GM18519 (cell line): ENCODE results near the gene KCNJ5.
A peak's percentile ranks its signal among the peaks of the same experiment; 100 is the strongest.

Experiments
- ATAC-seq: cut with Tn5 transposase; IDR thresholded peaks from one replicate; pipeline ENCODE4 v1.9.1; 2021; ENCODE audit warnings: mild to moderate bottlenecking, moderate library complexity; ENCODE audit not compliant: unreplicated experiment, low FRiP score

KCNJ5 gene

GRCh38 chr11:128946648-128947047, 55.5 kb downstream of the KCNJ5 start:
- ATAC-seq, result no peak

- ATAC-seq, result no peak
Observed at GRCh38 chr11:128947773-128948172, 56.6 kb downstream of the KCNJ5 start.

DNA sequence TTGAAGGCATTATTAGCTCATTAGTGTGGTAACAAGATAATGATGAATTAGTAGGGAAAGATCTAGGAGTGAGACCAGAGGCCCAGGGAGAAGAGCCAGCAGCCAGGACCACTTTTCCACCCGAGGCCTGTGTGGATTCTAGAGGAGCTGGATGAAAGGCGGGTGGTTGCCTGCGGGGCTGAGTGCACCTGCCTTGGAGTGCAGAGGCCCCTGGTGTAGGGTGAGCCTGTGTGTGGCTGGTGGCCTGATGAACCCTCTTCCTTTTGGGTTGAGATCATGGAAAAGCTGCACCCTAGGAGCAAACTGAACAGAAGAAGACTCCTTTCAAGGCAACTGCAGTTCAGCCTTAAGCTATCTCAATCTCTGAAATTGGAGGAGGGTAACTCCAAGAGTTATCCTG, 57.4 kb downstream of the KCNJ5 start:
- no peak for ATAC-seq

- ATAC-seq, result no peak
Observed at GRCh38 chr11:128949791-128950454, 58.8 kb downstream of the KCNJ5 start.

DNA sequence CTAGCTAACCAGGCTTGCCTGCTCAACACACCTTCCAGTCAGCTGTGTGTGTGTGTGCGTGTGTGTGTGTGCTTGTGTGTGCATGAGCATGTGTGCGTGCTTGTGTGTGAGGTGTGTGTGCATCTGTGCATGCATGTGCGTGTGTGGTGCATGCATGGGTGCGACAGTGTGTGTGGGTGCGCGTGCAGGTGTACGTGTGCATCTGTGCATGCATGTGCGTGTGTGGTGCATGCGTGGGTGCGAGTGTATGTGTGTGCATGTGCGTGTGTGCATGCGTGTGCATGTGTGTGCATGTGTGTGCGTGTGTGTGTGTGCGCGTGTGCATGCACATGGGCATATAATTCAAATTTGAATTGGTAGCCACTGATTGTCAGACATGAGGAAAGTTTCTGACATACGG, 62.0 kb downstream of the KCNJ5 start:
- ATAC-seq, result no peak

GRCh38 chr11:128955636-128956035, 64.5 kb downstream of the KCNJ5 start:
- no peak for ATAC-seq

DNA sequence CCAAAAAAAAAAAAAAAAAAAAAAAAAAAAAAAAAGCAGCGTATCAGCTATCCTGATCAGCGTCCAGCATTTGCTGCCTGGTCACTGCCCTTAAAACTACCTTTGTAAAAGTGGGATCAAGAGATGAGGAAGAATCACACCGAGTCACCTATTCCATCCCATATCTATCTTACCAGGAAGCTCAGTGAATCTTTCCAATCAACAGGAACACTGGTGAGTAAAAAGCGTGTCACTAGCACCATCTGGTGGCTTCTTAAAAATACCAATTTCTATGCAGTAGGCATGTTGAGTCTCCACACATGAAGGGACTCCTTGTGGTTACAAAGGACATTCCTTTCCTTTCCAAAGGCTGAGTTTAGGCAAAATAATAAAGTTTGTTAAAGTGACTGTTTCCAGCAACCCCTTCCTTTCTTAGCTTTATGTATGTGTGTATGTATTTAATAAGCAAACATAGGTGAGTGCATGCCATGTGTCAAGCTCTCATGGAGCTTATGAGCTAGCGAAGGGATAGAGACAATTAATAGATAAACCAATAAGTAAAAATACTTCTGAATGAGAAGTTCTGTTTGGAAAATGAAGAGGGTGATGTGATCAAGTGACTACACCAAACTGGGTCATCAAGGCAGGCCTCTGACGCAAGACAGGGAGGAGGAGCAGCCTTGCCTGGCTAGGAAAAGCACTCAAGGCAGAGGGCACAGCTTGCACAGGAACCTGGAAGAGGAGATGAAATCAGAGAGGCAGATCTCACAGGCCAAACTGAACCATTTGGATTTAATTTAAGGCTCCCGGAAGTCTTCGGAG, 65.4 kb downstream of the KCNJ5 start:
- ATAC-seq, result no peak

- ATAC-seq, result no peak
Observed at GRCh38 chr11:128957202-128957482, 66.0 kb downstream of the KCNJ5 start.

DNA sequence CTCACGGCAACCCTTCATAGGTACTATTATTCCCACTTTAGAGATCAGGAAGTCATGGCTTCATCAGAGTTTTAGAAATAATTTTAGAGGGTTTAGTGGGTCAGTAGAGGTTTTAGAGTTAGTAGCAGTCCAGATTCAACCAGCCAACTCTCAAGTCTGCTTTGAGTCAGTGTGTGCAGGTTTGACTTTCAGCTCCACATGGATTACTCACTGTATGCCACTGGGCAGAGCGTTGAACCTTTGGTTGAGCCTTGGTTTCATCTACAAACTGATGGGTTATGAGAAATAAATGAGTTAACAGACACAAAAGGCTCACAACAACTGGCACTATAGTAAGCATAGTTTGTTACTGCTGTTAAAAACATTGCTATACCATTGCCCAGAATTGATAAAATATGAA, 70.5 kb downstream of the KCNJ5 start:
- ATAC-seq, result no peak

DNA sequence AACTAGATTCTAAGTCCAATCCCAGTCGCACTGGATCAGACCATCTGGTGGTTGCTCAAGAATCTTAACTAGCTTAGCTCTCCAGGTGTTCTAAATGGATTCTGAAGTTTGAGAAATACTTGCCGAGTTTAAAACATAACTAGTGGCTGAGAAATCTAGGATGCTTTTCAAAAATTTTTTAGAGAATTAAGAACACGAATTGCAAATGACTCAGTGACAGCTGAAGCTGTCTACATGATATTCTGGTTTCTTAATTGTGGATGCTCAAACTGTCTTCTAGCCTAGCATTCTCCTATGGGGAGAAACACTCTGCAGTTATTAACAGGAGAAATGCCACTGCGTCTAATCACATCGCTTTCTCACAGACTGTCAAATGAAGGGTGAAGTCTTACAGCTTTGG, 71.7 kb downstream of the KCNJ5 start:
- ATAC-seq, result no peak

GRCh38 chr11:128963744-128964325, 72.7 kb downstream of the KCNJ5 start:
- ATAC-seq, result no peak

- ATAC-seq, result no peak
Observed at GRCh38 chr11:128964463-128964930, 73.3 kb downstream of the KCNJ5 start.

- peak; percentile 98 for ATAC-seq
Observed at GRCh38 chr11:128965485-128965884, 74.3 kb downstream of the KCNJ5 start.

DNA sequence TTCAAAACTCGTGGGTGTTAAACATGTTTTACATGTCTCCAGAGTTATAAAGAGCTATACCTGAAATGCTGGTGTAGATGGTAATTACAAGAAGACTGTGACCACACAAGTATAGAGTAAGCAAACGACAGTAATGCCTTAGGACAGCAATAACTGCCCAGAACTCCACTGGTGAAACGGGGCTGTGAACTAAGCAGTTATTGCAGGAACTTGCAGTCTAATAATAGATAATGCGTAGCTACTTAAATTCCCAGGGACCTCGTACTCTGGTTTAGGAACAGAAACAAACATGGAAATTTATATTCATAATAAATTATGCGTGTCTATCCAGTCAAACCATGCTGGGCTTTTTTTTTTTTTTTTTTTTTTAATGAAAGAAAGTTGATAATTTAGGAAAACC, 76.4 kb downstream of the KCNJ5 start:
- ATAC-seq, result no peak

DNA sequence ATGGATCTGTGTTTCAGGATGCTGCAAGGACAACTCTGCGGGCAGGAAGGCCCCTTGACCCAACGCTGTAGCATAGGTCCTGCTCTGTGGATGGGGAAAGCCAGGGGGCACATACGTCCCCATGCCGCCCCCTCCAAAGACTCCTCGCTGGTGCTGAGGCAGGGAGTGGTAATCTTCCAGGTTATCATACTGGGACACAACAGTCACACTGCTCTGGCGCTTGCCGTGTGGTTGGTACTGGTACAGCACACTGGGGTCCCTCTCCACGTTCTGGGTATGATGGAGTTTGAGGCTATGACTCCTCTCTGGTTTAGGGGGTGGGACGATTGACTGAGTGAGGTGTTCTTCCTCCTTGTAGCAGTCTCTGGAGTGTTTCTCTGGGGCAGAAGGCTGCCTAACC, 77.8 kb downstream of the KCNJ5 start:
- no peak for ATAC-seq
